HG02588 (cell line): ENCODE results near the gene KCNT2.
"Not testable (repeated sequence)": the region's sequence is repeated elsewhere in the genome, so short reads cannot be mapped to it uniquely, and the experiment has no call there.

Experiments used
- ATAC-seq: cut with Tn5 transposase; IDR thresholded peaks from one replicate; pipeline ENCODE4 v1.9.1; 2021; ENCODE audit warnings: mild to moderate bottlenecking, moderate library complexity; ENCODE audit not compliant: unreplicated experiment

The KCNT2 gene

GRCh38 chr1:196516373-196516772 lies 91.9 kb downstream of the KCNT2 start:
- no peak for ATAC-seq

GRCh38 chr1:196515904-196516303 lies 92.3 kb downstream of the KCNT2 start:
- ATAC-seq, result no peak

GRCh38 chr1:196513821-196514220 lies 94.4 kb downstream of the KCNT2 start:
- no peak for ATAC-seq

GRCh38 chr1:196510451-196510850 lies 97.8 kb downstream of the KCNT2 start:
- no peak for ATAC-seq

GRCh38 chr1:196504224-196504623 lies 104.0 kb downstream of the KCNT2 start:
- ATAC-seq, result not testable (repeated sequence)

- no peak for ATAC-seq
Measured at GRCh38 chr1:196502437-196502836, 105.8 kb downstream of the KCNT2 start.

GRCh38 chr1:196501760-196502428 lies 106.3 kb downstream of the KCNT2 start:
- no peak for ATAC-seq

- ATAC-seq, result no peak
Measured at GRCh38 chr1:196497817-196498216, 110.4 kb downstream of the KCNT2 start.

- no peak for ATAC-seq
Measured at GRCh38 chr1:196494766-196495165, 113.5 kb downstream of the KCNT2 start.

- no peak for ATAC-seq
Measured at GRCh38 chr1:196493881-196494280, 114.4 kb downstream of the KCNT2 start.

- ATAC-seq, result no peak
Measured at GRCh38 chr1:196488579-196488978, 119.7 kb downstream of the KCNT2 start.

- ATAC-seq, result no peak
Measured at GRCh38 chr1:196486346-196486745, 121.9 kb downstream of the KCNT2 start.

- ATAC-seq, result no peak
Measured at GRCh38 chr1:196481616-196482015, 126.6 kb downstream of the KCNT2 start.

- ATAC-seq, result no peak
Measured at GRCh38 chr1:196477262-196477661, 131.0 kb downstream of the KCNT2 start.

GRCh38 chr1:196467230-196467925 lies 140.9 kb downstream of the KCNT2 start:
- no peak for ATAC-seq

GRCh38 chr1:196466654-196467053 lies 141.6 kb downstream of the KCNT2 start:
- ATAC-seq, result no peak

GRCh38 chr1:196466166-196466565 lies 142.1 kb downstream of the KCNT2 start:
- ATAC-seq, result no peak

GRCh38 chr1:196464480-196464941 lies 143.7 kb downstream of the KCNT2 start:
- no peak for ATAC-seq

GRCh38 chr1:196462086-196462485 lies 146.2 kb downstream of the KCNT2 start:
- ATAC-seq, result no peak

- ATAC-seq, result no peak
Measured at GRCh38 chr1:196461521-196461920, 146.7 kb downstream of the KCNT2 start.

GRCh38 chr1:196459383-196459782 lies 148.9 kb downstream of the KCNT2 start:
- no peak for ATAC-seq

GRCh38 chr1:196454792-196455191 lies 153.4 kb downstream of the KCNT2 start:
- no peak for ATAC-seq
